Smooth muscle cell (in vitro differentiated cells): ENCODE results near the gene CYB5R3. TPM values are rescaled to one million over a fixed set of nuclear protein-coding genes. Genes with fewer than 3 reads are reported as not detected.

Experiments
- DNase-seq: peaks from one replicate; lab custom pipeline; 2025; ENCODE audit not compliant: unreplicated experiment; lab: John Stamatoyannopoulos, UW
- H2AFZ ChIP-seq: fragments of 200-600 bp; sonication (generic); 2 replicates; pipeline ENCODE4 v1.6.0; 2016; ENCODE audit warnings: antibody characterized with exemption, low read depth, mild to moderate bottlenecking
- H3F3A ChIP-seq: fragments of 200-600 bp; sonication (generic); 2 replicates; pipeline ENCODE4 v1.6.0; 2017; ENCODE audit warnings: antibody characterized with exemption, low read depth
- H3K27ac ChIP-seq: fragments of 200-600 bp; sonication (generic); 2 replicates; pipeline ENCODE4 v1.5.1; 2016; ENCODE audit warnings: low read depth, mild to moderate bottlenecking
- H3K27me3 ChIP-seq: fragments of 200-600 bp; sonication (generic); 2 replicates; pipeline ENCODE4 v1.6.1; 2016; ENCODE audit warnings: low read depth, mild to moderate bottlenecking
- H3K36me3 ChIP-seq: fragments of 200-600 bp; sonication (generic); 2 replicates; pipeline ENCODE4 v1.5.1; 2016; ENCODE audit warnings: low read depth
- H3K4me1 ChIP-seq: fragments of 200-600 bp; sonication (generic); 2 replicates; pipeline ENCODE4 v1.5.1; 2016; ENCODE audit warnings: low read depth
- H3K4me2 ChIP-seq: fragments of 200-600 bp; sonication (generic); 2 replicates; pipeline ENCODE4 v1.6.0; 2016; ENCODE audit warnings: mild to moderate bottlenecking
- H3K4me3 ChIP-seq: fragments of 200-600 bp; sonication (generic); 2 replicates; pipeline ENCODE4 v1.5.1; 2016; ENCODE audit warnings: mild to moderate bottlenecking
- H3K79me2 ChIP-seq: fragments of 200-600 bp; sonication (generic); 2 replicates; pipeline ENCODE4 v1.6.0; 2016; ENCODE audit warnings: low read depth, mild to moderate bottlenecking
- H3K9ac ChIP-seq: fragments of 200-600 bp; sonication (generic); 2 replicates; pipeline ENCODE4 v1.6.0; 2016; ENCODE audit warnings: low read depth
- H3K9me3 ChIP-seq: fragments of 200-600 bp; sonication (generic); replicated peaks from 2 replicates; pipeline ENCODE4 v1.5.1; 2016; ENCODE audit warnings: low read depth
- H4K20me1 ChIP-seq: fragments of 200-600 bp; sonication (generic); 2 replicates; pipeline ENCODE4 v1.6.0; 2016; ENCODE audit warnings: low read depth
- CTCF ChIP-seq: fragments of 200-600 bp; sonication (generic); IDR thresholded peaks from 2 replicates; pipeline ENCODE4 v1.5.1; 2017; ENCODE audit warnings: borderline replicate concordance, mild to moderate bottlenecking, antibody characterized with exemption; ENCODE audit not compliant: insufficient read depth, poor library complexity, severe bottlenecking
- WGBS: methylation state at CpG from one replicate; pipeline ENCODE4 v1.1.7; 2016; ENCODE audit warnings: low lambda C conversion rate; 5-methylcytosine and 5-hydroxymethylcytosine counted together
- polyA plus RNA-seq: library from polyadenylated mRNA; unstranded; fragments of >200 nt; fragmentation: Nextera tagmentation; extraction: Ambion mirVana; gene quantifications from 2 replicates; pipeline ENCODE4 v1.2.1, GENCODE V29; 2016
- total RNA-seq: library from RNA; depleted of rRNA; stranded (reverse); fragments of >200 nt; gene quantifications from 2 replicates; pipeline ENCODE4 v1.2.3, GENCODE V29; 2014

CYB5R3 gene
- total and polyA plus RNA-seq, 2 experiments from 2014 or later: 76.8 to 365 TPM

GRCh38 chr22:42639541-42640241 is 9.5 kb downstream of the CYB5R3 start:
- H4K20me1 ChIP-seq: peaks cover 92% of the 10 kb centered on the region
- H3K9ac ChIP-seq: no peak overlapping the region
- peaks cover 68% of the 10 kb centered on the region for H3K79me2 ChIP-seq
- no peaks in the 10 kb centered on the region for H3K27me3 ChIP-seq
- no peaks in the 10 kb centered on the region for H3K9me3 ChIP-seq
- no peak overlapping the region for H3K4me2 ChIP-seq
- no peaks in the 10 kb centered on the region for H3K36me3 ChIP-seq
- H3K27ac ChIP-seq: no peak overlapping the region
- peaks cover 6% of the 10 kb centered on the region for H3K4me1 ChIP-seq
- H2AFZ ChIP-seq: no peak overlapping the region
- WGBS: 91% methylated on average over 9 of the region's 9 CpGs
- DNase-seq: no peak
- H3F3A ChIP-seq: no peaks in the 10 kb centered on the region
- TF ChIP-seq CTCF: no peak
- no peak overlapping the region for H3K4me3 ChIP-seq

- no peaks in the 10 kb centered on the region for H3K27me3 ChIP-seq
- 96% methylated on average over 12 of the region's 12 CpGs for WGBS
- H4K20me1 ChIP-seq: peaks cover 85% of the 10 kb centered on the region
- no peak for TF ChIP-seq CTCF
- H3K79me2 ChIP-seq: peaks cover 58% of the 10 kb centered on the region
- H3K4me2 ChIP-seq: no peak overlapping the region
- no peaks in the 10 kb centered on the region for H3K4me1 ChIP-seq
- no peaks in the 10 kb centered on the region for H3F3A ChIP-seq
- H3K4me3 ChIP-seq: no peak overlapping the region
- no peak overlapping the region for H2AFZ ChIP-seq
- H3K36me3 ChIP-seq: no peaks in the 10 kb centered on the region
- no peak overlapping the region for H3K27ac ChIP-seq
- no peak for DNase-seq
- no peak overlapping the region for H3K9ac ChIP-seq
- no peaks in the 10 kb centered on the region for H3K9me3 ChIP-seq
These were observed 11.6 kb downstream of the CYB5R3 start for GRCh38 chr22:42637555-42637954.

GRCh38 chr22:42636506-42636905 is 12.7 kb downstream of the CYB5R3 start:
- H2AFZ ChIP-seq: no peak overlapping the region
- H4K20me1 ChIP-seq: peaks cover 85% of the 10 kb centered on the region
- no peaks in the 10 kb centered on the region for H3K27me3 ChIP-seq
- peaks cover 50% of the 10 kb centered on the region for H3K79me2 ChIP-seq
- no peak overlapping the region for H3K4me2 ChIP-seq
- no peak overlapping the region for H3K9ac ChIP-seq
- H3K4me1 ChIP-seq: no peaks in the 10 kb centered on the region
- peak overlapping the region; percentile 84 for H3K27ac ChIP-seq
- DNase-seq: no peak
- no peak overlapping the region for H3K4me3 ChIP-seq
- 95% methylated on average over 16 of the region's 17 CpGs for WGBS
- H3K9me3 ChIP-seq: no peaks in the 10 kb centered on the region
- H3F3A ChIP-seq: no peaks in the 10 kb centered on the region
- no peaks in the 10 kb centered on the region for H3K36me3 ChIP-seq
- no peak for TF ChIP-seq CTCF

- peak overlapping the region; percentile 54 for H3K4me2 ChIP-seq
- no peak overlapping the region for H2AFZ ChIP-seq
- H3K27me3 ChIP-seq: no peaks in the 10 kb centered on the region
- peaks cover 40% of the 10 kb centered on the region for H3K79me2 ChIP-seq
- TF ChIP-seq CTCF: no peak
- peak overlapping the region; percentile 41 for H3K9ac ChIP-seq
- peaks cover 85% of the 10 kb centered on the region for H4K20me1 ChIP-seq
- H3K4me1 ChIP-seq: no peaks in the 10 kb centered on the region
- no peaks in the 10 kb centered on the region for H3K36me3 ChIP-seq
- no peak overlapping the region for H3K4me3 ChIP-seq
- no peaks in the 10 kb centered on the region for H3K9me3 ChIP-seq
- peak overlapping the region; percentile 84 for H3K27ac ChIP-seq
- no peaks in the 10 kb centered on the region for H3F3A ChIP-seq
- DNase-seq: no peak
- WGBS: 17% methylated on average over 3 of the region's 3 CpGs
These were observed 13.7 kb downstream of the CYB5R3 start for GRCh38 chr22:42635531-42635930.
